HepG2 (cell line): Measurements from ENCODE around the gene TMEM53. TPM values are rescaled to one million over a fixed set of nuclear protein-coding genes. Genes with fewer than 3 reads are reported as not detected.

Experiments
- CBX1 ChIP-seq: IDR thresholded peaks from one replicate; pipeline ENCODE4 v1.6.1; 2016; ENCODE audit warnings: antibody characterized with exemption, low read depth
- CEBPB ChIP-seq: IDR thresholded peaks from 2 replicates; pipeline ENCODE4 v1.6.1; 2011; ENCODE audit warnings: low read depth, low read length, improper control_type of control experiment, borderline replicate concordance
- FOXK1 ChIP-seq: sonication (generic); formaldehyde crosslinking; IDR thresholded peaks from 2 replicates; pipeline ENCODE4 v1.4.0; 2020; ENCODE audit warnings: low read depth, missing genetic modification reagents, borderline replicate concordance
- FUBP1 ChIP-seq: sonication (generic); formaldehyde crosslinking; IDR thresholded peaks from 2 replicates; pipeline ENCODE4 v1.5.1; 2020; ENCODE audit warnings: missing genetic modification reagents, mild to moderate bottlenecking, borderline replicate concordance
- GATAD1 ChIP-seq: IDR thresholded peaks from 2 replicates; pipeline ENCODE4 v1.6.1; 2016; ENCODE audit warnings: missing genetic modification reagents, missing compliant biosample characterization
- HCFC1 ChIP-seq: fragments of 150-350 bp; IDR thresholded peaks from 2 replicates; pipeline ENCODE4 v1.6.1; 2014; ENCODE audit warnings: low read depth, low read length
- KLF16 ChIP-seq, 2 experiments: sonication (generic) in 1 of 2; formaldehyde crosslinking in 1 of 2; IDR thresholded peaks; 2 replicates each; pipeline versions ENCODE4 v1.6.1 to v1.8.0; 2016 to 2023; ENCODE audit warnings: missing genetic modification reagents in 2 of 2, missing compliant biosample characterization in 1 of 2
- MAFK ChIP-seq, 2 experiments: IDR thresholded peaks in 1 of 2; conservative IDR thresholded peaks in 1 of 2; 2 replicates each; pipeline ENCODE4 v1.6.1; 2011; ENCODE audit warnings: improper control_type of control experiment in 2 of 2, low read length in 2 of 2
- PAWR ChIP-seq: sonication (generic); formaldehyde crosslinking; IDR thresholded peaks from 2 replicates; pipeline ENCODE4 v1.4.0; 2020; ENCODE audit warnings: missing genetic modification reagents, mild to moderate bottlenecking, borderline replicate concordance
- PITX1 ChIP-seq: sonication (generic); formaldehyde crosslinking; IDR thresholded peaks from 2 replicates; pipeline ENCODE4 v1.5.1; 2020; ENCODE audit warnings: mild to moderate bottlenecking, missing genetic modification reagents
- RAD21 ChIP-seq: fragments of 450-650 bp; formaldehyde crosslinking; IDR thresholded peaks from 2 replicates; pipeline ENCODE4 v1.5.0; 2020; ENCODE audit warnings: mild to moderate bottlenecking
- SIX4 ChIP-seq: sonication (generic); formaldehyde crosslinking; IDR thresholded peaks from 2 replicates; pipeline ENCODE4 v1.4.0; 2020; ENCODE audit warnings: missing genetic modification reagents
- SOX6 ChIP-seq, 2 experiments: fragments of 450-650 bp in 1 of 2; sonication (generic) in 1 of 2; formaldehyde crosslinking in 1 of 2; IDR thresholded peaks; 2 replicates each; pipeline versions ENCODE4 v1.4.0 to v1.6.1; 2017 to 2020; ENCODE audit warnings: antibody characterized with exemption in 1 of 2, mild to moderate bottlenecking in 1 of 2, missing genetic modification reagents in 1 of 2
- SP4 ChIP-seq: sonication (generic); formaldehyde crosslinking; IDR thresholded peaks from 2 replicates; pipeline ENCODE4 v1.8.1; 2023; ENCODE audit warnings: mild to moderate bottlenecking, missing genetic modification reagents
- ZNF484 ChIP-seq: sonication (generic); formaldehyde crosslinking; IDR thresholded peaks from 2 replicates; pipeline ENCODE4 v1.5.1; 2020; ENCODE audit warnings: mild to moderate bottlenecking, low read depth, missing genetic modification reagents, borderline replicate concordance
- ZNF614 ChIP-seq: IDR thresholded peaks from 2 replicates; pipeline ENCODE4 v1.6.1; 2018; ENCODE audit warnings: missing biosample characterization, missing genetic modification reagents, inconsistent platforms, borderline replicate concordance
- ZNF678 ChIP-seq: sonication (generic); formaldehyde crosslinking; IDR thresholded peaks from 2 replicates; pipeline ENCODE4 v1.4.0; 2020; ENCODE audit warnings: mild to moderate bottlenecking, missing genetic modification reagents
- ZNF704 ChIP-seq: sonication (generic); formaldehyde crosslinking; IDR thresholded peaks from 2 replicates; pipeline ENCODE4 v1.8.1; 2023; ENCODE audit warnings: mild to moderate bottlenecking, inconsistent platforms, moderate library complexity, missing genetic modification reagents, borderline replicate concordance
- ZNF773 ChIP-seq: sonication (generic); formaldehyde crosslinking; IDR thresholded peaks from 2 replicates; pipeline ENCODE4 v1.4.0; 2020; ENCODE audit warnings: missing genetic modification reagents, borderline replicate concordance
- ZSCAN25 ChIP-seq: sonication (generic); formaldehyde crosslinking; IDR thresholded peaks from 2 replicates; pipeline ENCODE4 v1.8.0; 2022; ENCODE audit warnings: mild to moderate bottlenecking, missing genetic modification reagents
- polyA plus RNA-seq, 8 experiments: library from polyadenylated mRNA; depleted of rRNA in 3 of 8; stranded (reverse) in 7 of 8; unstranded in 1 of 8; fragments of >200 nt; fragmentation: Illumina TruSeq in 4 of 8; extraction: Trizol in 4 of 8; gene quantifications; 2 replicates each; pipeline versions ENCODE4 v1.2.1 to v1.2.3, GENCODE V29; 2011 to 2016; ENCODE audit warnings: low read depth in 4 of 8, missing spikeins in 1 of 8, mixed read lengths in 1 of 8; ENCODE audit not compliant: insufficient read depth in 1 of 8
- total RNA-seq, 5 experiments: library from RNA; depleted of rRNA; stranded (reverse); fragments of >200 nt; fragmentation: Illumina TruSeq; extraction: Trizol; gene quantifications; 2 replicates each; pipeline ENCODE4 v1.2.3, GENCODE V29; 2016; ENCODE audit warnings: low read depth in 1 of 5
- TF ChIP-seq, protein P1 (sequence below): sonication (generic); formaldehyde crosslinking; conservative IDR thresholded peaks from 2 replicates; pipeline ENCODE4 v1.4.0; 2020; ENCODE audit warnings: missing genetic modification reagents
- TF ChIP-seq, protein P2 (sequence below): IDR thresholded peaks from 2 replicates; pipeline ENCODE4 v1.6.1; 2016; ENCODE audit warnings: missing genetic modification reagents, missing compliant biosample characterization

The TMEM53 gene
- total and polyA plus RNA-seq, 2 of the 13 experiments (the other 11 are each of a cell fraction or from before 2014, with no cell fraction given), result 12.6 to 20.2 TPM

DNA sequence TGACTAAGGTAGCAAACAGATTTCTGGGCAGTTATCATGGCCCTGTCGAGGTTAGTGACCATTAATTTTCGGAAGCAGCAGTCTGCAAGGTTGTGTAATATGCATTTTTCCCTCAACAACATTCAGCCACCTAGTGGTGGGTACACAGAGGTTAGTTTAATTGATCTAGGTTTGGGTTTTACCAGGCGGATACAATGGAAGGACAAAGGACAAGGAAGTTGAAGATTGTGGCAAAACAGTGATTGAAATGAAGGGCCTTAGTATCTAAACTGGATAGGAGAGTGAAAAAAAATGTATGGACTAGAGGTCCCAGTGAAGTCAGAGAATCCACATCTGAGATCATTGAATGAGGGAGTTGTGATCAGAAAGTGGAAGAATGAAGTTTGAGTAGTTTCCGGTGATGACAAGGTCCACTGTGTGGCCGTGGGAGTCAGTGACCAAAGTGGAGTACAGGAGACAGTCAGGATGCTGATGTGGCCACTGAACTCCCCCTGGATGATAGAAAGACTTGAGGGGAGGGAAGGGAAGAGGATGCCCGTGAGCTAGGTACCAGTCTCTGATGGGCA lies 3.0 kb upstream of the TMEM53 start (continued):
- TF ChIP-seq KLF16 (CRISPR knock-in tag; IDR thresholded peaks at IDR 0.05) (no peak), HCFC1 (no peak), CBX1 (no peak), ZNF484 (CRISPR knock-in tag) (no peak), ZSCAN25 (no peak), PITX1 (CRISPR knock-in tag) (no peak), CEBPB (peak; percentile 91), ZNF773 (CRISPR knock-in tag) (no peak), FUBP1 (CRISPR knock-in tag) (no peak), PAWR (CRISPR knock-in tag) (no peak), ZNF704 (CRISPR knock-in tag) (no peak), SOX6 (IDR thresholded peaks at IDR 0.05) (no peak), SOX6 (CRISPR knock-in tag; IDR thresholded peaks at IDR 0.05) (peak; percentile 48; the same call in 1 of the 2 replicates), FOXK1 (CRISPR knock-in tag) (peak; percentile 51; the same call in 1 of the 2 replicates), SIX4 (CRISPR knock-in tag) (no peak), ZNF678 (CRISPR knock-in tag) (no peak), GATAD1 (CRISPR knock-in tag) (0 out of 2 replicates have a peak, but pooled peaks have one; percentile 14), RAD21 (CRISPR knock-in tag) (peak; percentile 41; the same call in 1 of the 2 replicates), MAFK (conservative IDR thresholded peaks at IDR 0.05 in 1 of 2, IDR thresholded peaks at IDR 0.05 in 1 of 2; ENCODE audit: low read length in 2 of 2) (no peak), SP4 (CRISPR knock-in tag) (no peak), ZNF614 (CRISPR knock-in tag) (peak; percentile 37; the same call in 1 of the 2 replicates)
- TF ChIP-seq, protein P1, sequence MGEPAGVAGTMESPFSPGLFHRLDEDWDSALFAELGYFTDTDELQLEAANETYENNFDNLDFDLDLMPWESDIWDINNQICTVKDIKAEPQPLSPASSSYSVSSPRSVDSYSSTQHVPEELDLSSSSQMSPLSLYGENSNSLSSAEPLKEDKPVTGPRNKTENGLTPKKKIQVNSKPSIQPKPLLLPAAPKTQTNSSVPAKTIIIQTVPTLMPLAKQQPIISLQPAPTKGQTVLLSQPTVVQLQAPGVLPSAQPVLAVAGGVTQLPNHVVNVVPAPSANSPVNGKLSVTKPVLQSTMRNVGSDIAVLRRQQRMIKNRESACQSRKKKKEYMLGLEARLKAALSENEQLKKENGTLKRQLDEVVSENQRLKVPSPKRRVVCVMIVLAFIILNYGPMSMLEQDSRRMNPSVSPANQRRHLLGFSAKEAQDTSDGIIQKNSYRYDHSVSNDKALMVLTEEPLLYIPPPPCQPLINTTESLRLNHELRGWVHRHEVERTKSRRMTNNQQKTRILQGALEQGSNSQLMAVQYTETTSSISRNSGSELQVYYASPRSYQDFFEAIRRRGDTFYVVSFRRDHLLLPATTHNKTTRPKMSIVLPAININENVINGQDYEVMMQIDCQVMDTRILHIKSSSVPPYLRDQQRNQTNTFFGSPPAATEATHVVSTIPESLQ (CRISPR knock-in tag), result no peak
- TF ChIP-seq, protein P2, sequence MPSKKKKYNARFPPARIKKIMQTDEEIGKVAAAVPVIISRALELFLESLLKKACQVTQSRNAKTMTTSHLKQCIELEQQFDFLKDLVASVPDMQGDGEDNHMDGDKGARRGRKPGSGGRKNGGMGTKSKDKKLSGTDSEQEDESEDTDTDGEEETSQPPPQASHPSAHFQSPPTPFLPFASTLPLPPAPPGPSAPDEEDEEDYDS (CRISPR knock-in tag), result peak; percentile 37; the same call in 1 of the 2 replicates
